Activated CD8-positive, alpha-beta T cell treated with anti-CD3 and anti-CD28 coated beads, Interleukin-2, amount 10 ng/mL, durations not matched to agents 7 days and 5 days (primary cell): ENCODE measurements around the gene CCNT1. TPM values are rescaled to one million over a fixed set of nuclear protein-coding genes. Genes with fewer than 3 reads are reported as not detected.
A peak's percentile ranks its signal among the peaks of the same experiment; 100 is the strongest.
"Not testable (repeated sequence)": the region's sequence is repeated elsewhere in the genome, so short reads cannot be mapped to it uniquely, and the experiment has no call there.

Experiments
- ATAC-seq: fragments of 150-1000 bp; cut with Tn5 transposase; one replicate; pipeline ENCODE4 v1.10.0; 2021; ENCODE audit warnings: moderate library complexity
- CTCF ChIA-PET: fragments of 350-600 bp; sonication (Branson Sonifier 250); formaldehyde crosslinking; loops from one replicate; lab custom pipeline; 2021; ENCODE audit warnings: antibody characterized with exemption; lab: Charles Lee
- POLR2A ChIA-PET: fragments of 350-600 bp; sonication (Branson Sonifier 250); formaldehyde crosslinking; loops from one replicate; lab custom pipeline; 2021; ENCODE audit warnings: antibody characterized with exemption; lab: Charles Lee
- DNase-seq: peaks from one replicate; pipeline ENCODE4 v3.0.0-alpha.2; 2020
- H3K27ac Mint-ChIP-seq: one replicate; pipeline ENCODE4 v1.8.0; 2021; ENCODE audit warnings: mild to moderate bottlenecking, mixed read lengths
- H3K27me3 Mint-ChIP-seq: one replicate; pipeline ENCODE4 v1.8.0; 2021; ENCODE audit warnings: low read depth, mixed read lengths
- H3K36me3 Mint-ChIP-seq: one replicate; pipeline ENCODE4 v1.8.0; 2021; ENCODE audit warnings: low read depth, mixed read lengths
- H3K4me1 Mint-ChIP-seq: one replicate; pipeline ENCODE4 v1.8.0; 2021; ENCODE audit warnings: low read depth, mixed read lengths
- H3K4me3 Mint-ChIP-seq: one replicate; pipeline ENCODE4 v1.8.0; 2021; ENCODE audit warnings: mild to moderate bottlenecking, mixed read lengths
- H3K9me3 Mint-ChIP-seq: one replicate; pipeline ENCODE4 v1.8.0; 2022; ENCODE audit warnings: mixed read lengths; ENCODE audit not compliant: insufficient read depth
- total RNA-seq, 2 experiments: library from RNA; stranded (reverse); gene quantifications; one replicate each; pipeline ENCODE4 v1.2.3, GENCODE V29; 2021

CCNT1 gene
- total RNA-seq, 2 experiments from 2014 or later, result 45.1 to 50.6 TPM

DNA sequence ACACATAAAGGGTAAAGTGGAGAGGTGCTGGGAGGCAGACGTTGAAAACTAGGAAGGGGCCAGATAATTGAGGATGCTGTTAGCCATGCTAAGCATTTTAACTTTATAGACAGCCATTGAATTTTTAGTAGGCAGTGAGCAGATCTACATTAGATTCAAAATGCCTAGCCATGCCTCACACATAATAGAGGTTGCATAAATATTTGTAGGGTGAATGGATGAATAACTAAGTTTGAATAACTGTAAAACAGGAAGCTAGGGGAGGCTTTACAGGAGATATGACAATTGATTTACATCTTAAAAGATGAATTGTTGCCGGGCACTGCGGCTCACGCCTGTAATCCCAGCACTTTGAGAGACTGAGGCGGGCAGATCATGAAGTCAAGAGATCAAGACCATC is 12.3 kb upstream of the CCNT1 start:
- CTCF ChIA-PET, result no interaction called here
- Mint-ChIP-seq H3K27me3 (peaks cover 10% of the 10 kb centered on the region), H3K4me3 (no peak overlapping the region), H3K36me3 (no peaks in the 10 kb centered on the region), H3K9me3 (no peaks in the 10 kb centered on the region), H3K4me1 (no peaks in the 10 kb centered on the region), H3K27ac (no peak overlapping the region)
- POLR2A ChIA-PET, result no interaction called here
- DNase-seq (no peak), ATAC-seq (no peak)

DNA sequence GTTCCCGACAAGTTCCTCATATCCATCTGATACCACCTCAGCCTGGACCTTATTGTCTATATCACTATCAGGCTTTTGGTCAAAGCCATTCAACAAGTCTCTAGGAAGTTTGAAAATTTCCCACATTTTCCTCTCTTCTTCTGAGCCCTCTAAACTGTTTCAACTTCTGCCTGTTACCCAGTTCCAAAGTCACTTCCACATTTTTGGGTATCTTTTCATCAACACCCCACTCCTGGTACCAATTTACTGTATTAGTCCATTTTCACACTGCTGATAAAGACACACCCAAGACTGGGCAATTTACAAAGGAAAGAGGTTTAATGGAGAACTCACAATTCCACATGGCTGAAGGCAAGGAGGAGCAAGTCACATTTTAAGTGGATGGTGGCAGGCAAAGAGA is 4.2 kb upstream of the CCNT1 start:
- H3K27me3 Mint-ChIP-seq, H3K27ac Mint-ChIP-seq, DNase-seq, H3K4me1 Mint-ChIP-seq, ATAC-seq, CTCF ChIA-PET, POLR2A ChIA-PET, H3K4me3 Mint-ChIP-seq: not testable (repeated sequence)
- Mint-ChIP-seq H3K36me3 (peaks cover 29% of the 10 kb centered on the region), H3K9me3 (peaks cover 19% of the 10 kb centered on the region)

DNA sequence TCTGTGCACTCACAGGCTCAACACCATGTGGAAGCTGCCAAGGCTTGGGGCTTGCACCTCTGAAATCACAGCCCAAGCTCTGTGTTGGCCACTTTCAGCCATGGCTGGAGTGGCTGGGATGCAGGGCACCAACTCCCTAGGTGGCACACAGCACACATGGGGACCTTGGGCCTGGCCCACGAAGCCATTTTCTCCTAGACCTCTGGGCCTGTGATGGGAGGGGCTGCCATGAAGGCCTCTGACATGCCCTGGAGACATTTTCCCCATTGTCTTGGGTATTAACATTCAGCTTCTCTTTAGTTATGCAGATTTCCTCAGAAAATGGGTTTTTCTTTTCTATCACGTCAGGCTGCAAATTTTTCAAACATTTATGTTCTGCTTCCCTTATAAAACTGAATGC is 3.7 kb upstream of the CCNT1 start:
- H3K27me3 Mint-ChIP-seq, H3K4me1 Mint-ChIP-seq, H3K4me3 Mint-ChIP-seq, CTCF ChIA-PET, POLR2A ChIA-PET, DNase-seq, ATAC-seq, H3K27ac Mint-ChIP-seq: not testable (repeated sequence)
- H3K9me3 Mint-ChIP-seq, result peaks cover 19% of the 10 kb centered on the region
- peaks cover 31% of the 10 kb centered on the region for H3K36me3 Mint-ChIP-seq

DNA sequence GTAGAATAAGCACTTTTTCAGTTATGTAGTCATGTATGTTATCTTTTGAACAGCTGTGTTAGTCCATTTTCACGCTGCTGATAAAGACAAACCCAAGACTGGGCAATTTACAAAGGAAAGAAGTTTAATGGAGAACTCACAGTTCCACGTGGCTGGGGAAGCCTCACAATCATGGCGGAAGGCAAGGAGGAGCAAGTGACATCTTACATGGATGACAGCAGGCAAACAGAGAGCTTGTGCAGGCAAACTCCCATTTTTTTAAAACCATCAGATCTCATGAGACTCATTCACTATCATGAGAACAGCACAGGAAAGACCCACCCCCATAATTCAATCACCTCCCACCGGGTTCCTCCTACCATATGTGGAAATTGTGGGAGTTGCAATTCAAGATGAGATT is 2.5 kb upstream of the CCNT1 start:
- DNase-seq, ATAC-seq, H3K4me3 Mint-ChIP-seq, H3K27me3 Mint-ChIP-seq, H3K27ac Mint-ChIP-seq, CTCF ChIA-PET: not testable (repeated sequence)
- peaks cover 42% of the 10 kb centered on the region for H3K36me3 Mint-ChIP-seq
- H3K4me1 Mint-ChIP-seq, result peaks cover 21% of the 10 kb centered on the region
- POLR2A ChIA-PET, result interaction anchor here (1.3 kb wide), 1 partner anchor 37 kb away, joined by 4 read pairs; the partner anchor contains the start of gene KANSL2
- H3K9me3 Mint-ChIP-seq, result peaks cover 19% of the 10 kb centered on the region

DNA sequence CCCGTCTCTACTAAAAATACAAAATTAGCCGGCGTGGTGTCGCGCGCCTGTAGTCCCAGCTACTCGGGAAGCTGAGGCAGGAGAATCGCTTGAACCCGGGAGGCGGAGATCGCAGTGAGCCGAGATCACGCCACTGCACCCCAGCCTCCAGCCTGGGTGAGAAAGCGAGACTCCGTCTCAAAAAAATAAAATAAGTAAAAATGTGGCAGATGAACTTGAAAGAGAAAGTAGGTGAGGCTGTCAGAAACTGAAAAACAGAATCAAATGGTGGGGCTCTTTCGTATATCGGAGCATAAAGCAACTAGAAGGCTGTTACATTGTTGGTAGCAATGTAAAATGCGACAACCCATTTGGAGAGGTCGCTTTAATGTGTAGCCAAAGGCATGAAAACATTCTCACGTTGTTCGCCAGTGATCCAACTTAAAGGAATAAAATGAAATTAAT is 767 bp upstream of the CCNT1 start:
- Mint-ChIP-seq H3K4me3 (peak overlapping the region; percentile 91), H3K27ac (peak overlapping the region; percentile 96), H3K4me1 (peaks cover 30% of the 10 kb centered on the region), H3K9me3 (peaks cover 19% of the 10 kb centered on the region), H3K27me3 (no peaks in the 10 kb centered on the region), H3K36me3 (peaks cover 54% of the 10 kb centered on the region)
- ChIA-PET CTCF (interaction anchor here (1.0 to 1.1 kb wide), 2 partner anchors 36 to 98 kb away, joined by 3 read pairs; no protein-coding TSS in a partner anchor), POLR2A (interaction anchor here (0.8 kb wide), 1 partner anchor 35 kb away, joined by 4 read pairs; the partner anchor contains the start of gene KANSL2)
- DNase-seq (no peak), ATAC-seq (peak; percentile 0)

DNA sequence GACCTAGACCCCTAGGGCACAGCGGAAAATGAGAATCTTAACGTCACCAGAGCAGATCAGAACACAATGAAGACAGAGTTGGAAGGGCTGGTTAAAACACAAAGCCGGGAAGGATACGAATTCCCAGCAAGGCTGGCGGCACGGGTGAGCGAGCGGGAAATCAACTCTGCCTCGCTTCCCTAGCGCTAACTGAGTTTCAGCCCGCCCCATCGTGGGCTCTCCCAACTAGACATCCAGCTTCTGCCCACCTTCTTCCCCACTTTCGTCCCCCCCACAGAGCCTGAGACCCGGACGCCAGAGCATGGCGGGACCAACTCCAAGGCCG is 377 bp downstream of the CCNT1 start:
- Mint-ChIP-seq H3K4me1 (peaks cover 30% of the 10 kb centered on the region), H3K27me3 (no peaks in the 10 kb centered on the region), H3K36me3 (peaks cover 62% of the 10 kb centered on the region), H3K4me3 (peak overlapping the region; percentile 91), H3K27ac (peak overlapping the region; percentile 96), H3K9me3 (peaks cover 18% of the 10 kb centered on the region)
- ATAC-seq (no peak), DNase-seq (no peak)
- CTCF ChIA-PET, result interaction anchor here (0.9 kb wide), 1 partner anchor 99 kb away, joined by 3 read pairs; no protein-coding TSS in a partner anchor
- POLR2A ChIA-PET, result interaction anchor here (0.6 to 1.4 kb wide), 7 partner anchors 11 to 1343 kb away, joined by 3 to 6 read pairs (median 3); a partner anchor contains a TSS

DNA sequence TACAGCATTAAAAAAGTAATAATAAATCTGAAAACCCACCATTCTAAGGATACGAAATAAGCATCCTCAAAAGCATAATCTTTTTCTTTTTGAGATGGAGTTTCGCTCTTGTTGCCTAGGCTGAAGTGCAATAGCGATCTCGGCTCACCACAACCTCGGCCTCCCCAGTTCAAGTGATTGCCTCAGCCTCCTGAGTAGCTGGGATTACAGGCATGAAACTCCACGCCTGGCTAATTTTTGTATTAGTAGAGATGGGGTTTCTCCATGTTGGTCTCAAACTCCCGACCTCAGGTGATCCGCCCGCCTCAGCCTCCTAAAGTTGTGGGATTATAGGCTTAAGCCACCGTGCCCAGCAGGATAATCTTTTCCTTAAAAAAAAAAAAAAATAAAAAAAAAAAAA is 4.3 kb downstream of the CCNT1 start:
- DNase-seq (no peak), ATAC-seq (no peak)
- Mint-ChIP-seq H3K4me1 (peaks cover 38% of the 10 kb centered on the region), H3K27ac (no peak overlapping the region), H3K9me3 (no peaks in the 10 kb centered on the region), H3K4me3 (no peak overlapping the region), H3K27me3 (no peaks in the 10 kb centered on the region), H3K36me3 (peaks cover 52% of the 10 kb centered on the region)
- ChIA-PET CTCF (interaction anchor here (2.5 kb wide), 1 partner anchor 103 kb away, joined by 6 read pairs; no protein-coding TSS in a partner anchor), POLR2A (no interaction called here)

DNA sequence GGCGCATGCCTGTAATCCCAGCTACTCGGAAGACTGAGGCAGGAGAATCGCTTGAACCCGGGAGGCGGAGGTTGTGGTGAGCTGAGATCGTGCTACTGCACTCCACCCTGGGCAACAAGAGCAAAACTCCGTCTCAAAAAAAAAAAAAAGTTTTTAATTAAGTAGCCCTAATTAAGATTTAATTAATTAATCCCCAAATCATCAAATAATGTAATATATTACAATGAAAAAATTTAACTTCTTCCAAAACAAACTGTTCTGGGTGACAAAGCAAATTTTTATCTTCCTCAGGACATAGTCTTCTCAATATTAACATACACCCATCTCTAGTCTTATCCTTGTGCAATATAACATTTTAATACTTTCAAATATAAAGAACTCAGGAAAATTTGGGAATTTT is 17.7 kb downstream of the CCNT1 start:
- ATAC-seq, CTCF ChIA-PET, DNase-seq, H3K27me3 Mint-ChIP-seq, H3K4me3 Mint-ChIP-seq, H3K9me3 Mint-ChIP-seq, POLR2A ChIA-PET, H3K27ac Mint-ChIP-seq, H3K4me1 Mint-ChIP-seq: not testable (repeated sequence)
- peaks cover 50% of the 10 kb centered on the region for H3K36me3 Mint-ChIP-seq

DNA sequence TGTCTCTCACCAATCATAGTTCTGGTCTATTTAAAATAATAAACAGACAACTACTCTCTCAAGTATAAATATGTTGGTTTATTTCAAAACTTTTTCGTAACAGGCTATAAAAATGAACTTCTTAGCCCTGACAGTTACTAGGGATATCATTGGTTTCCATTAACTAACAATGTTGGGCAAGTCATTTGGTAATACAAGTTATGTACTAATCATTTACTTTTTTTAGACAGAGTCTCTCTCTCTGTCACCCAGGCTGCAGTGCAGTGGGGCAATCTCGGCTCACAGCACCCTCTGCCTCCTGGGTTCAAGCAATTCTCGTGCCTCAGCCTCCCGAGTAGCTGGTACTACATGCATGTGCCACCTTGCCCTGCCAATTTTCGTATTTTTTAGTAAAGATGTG is 19.9 kb downstream of the CCNT1 start:
- H3K27me3 Mint-ChIP-seq, result no peaks in the 10 kb centered on the region
- H3K36me3 Mint-ChIP-seq, result peaks cover 60% of the 10 kb centered on the region

DNA sequence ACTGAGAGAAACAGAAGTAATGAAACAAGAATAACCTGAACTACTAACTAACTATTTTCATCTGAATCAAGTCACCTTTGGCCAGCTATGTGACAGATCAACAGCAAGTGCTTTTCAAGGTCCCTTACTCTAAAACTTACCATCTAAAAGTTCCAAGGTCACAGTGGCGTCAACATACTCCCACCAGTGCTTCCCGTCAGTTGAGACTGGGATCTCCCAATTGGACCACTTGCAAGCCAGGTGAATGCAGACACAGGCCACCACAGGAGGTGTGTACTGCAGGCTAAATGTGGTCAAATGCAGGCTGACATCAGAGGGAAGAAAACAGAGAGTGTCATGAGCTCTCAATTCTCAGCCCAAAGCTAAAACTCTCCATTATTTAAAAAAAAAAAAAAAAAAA is 20.6 kb downstream of the CCNT1 start:
- CTCF ChIA-PET, result no interaction called here
- H3K36me3 Mint-ChIP-seq, result peaks cover 62% of the 10 kb centered on the region
- H3K27ac Mint-ChIP-seq, result no peak overlapping the region

More for the DNA sequence above, 19.9 kb downstream of the CCNT1 start:
- Mint-ChIP-seq H3K27ac (no peak overlapping the region), H3K9me3 (no peaks in the 10 kb centered on the region), H3K4me1 (peaks cover 7% of the 10 kb centered on the region), H3K4me3 (no peak overlapping the region)
- ChIA-PET CTCF (no interaction called here), POLR2A (no interaction called here)
- DNase-seq (no peak), ATAC-seq (no peak)

DNA sequence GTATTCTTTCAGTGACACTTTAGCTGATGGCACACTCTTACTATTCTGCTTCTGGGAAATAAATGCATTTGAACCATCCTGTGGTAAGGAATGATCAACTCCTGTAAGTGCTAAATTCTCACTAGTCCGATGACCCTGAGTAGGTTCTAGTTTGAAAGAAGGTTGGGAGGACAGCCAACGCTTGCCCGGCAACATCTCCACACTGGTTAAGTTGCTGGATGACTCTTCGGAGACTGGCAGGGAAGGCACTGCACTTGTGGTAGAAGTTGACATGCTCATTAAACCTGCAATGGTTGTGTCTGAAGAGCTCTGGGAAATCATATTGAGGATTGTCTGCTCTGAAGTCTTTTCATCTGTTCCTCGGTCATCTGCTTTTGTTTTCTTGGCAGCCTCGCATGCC is 22.5 kb downstream of the CCNT1 start:
- ATAC-seq, result no peak
- H3K4me1 Mint-ChIP-seq, result peaks cover 10% of the 10 kb centered on the region
- H3K9me3 Mint-ChIP-seq, result no peaks in the 10 kb centered on the region
- H3K27ac Mint-ChIP-seq, result no peak overlapping the region
- POLR2A ChIA-PET, result no interaction called here
- no peaks in the 10 kb centered on the region for H3K27me3 Mint-ChIP-seq
- H3K4me3 Mint-ChIP-seq, result no peak overlapping the region
- CTCF ChIA-PET, result no interaction called here
- no peak for DNase-seq
- H3K36me3 Mint-ChIP-seq, result peaks cover 66% of the 10 kb centered on the region

More for the DNA sequence above, 20.6 kb downstream of the CCNT1 start:
- POLR2A ChIA-PET, result no interaction called here
- DNase-seq (no peak), ATAC-seq (no peak)
- Mint-ChIP-seq H3K27me3 (no peaks in the 10 kb centered on the region), H3K4me3 (no peak overlapping the region), H3K9me3 (no peaks in the 10 kb centered on the region), H3K4me1 (peaks cover 11% of the 10 kb centered on the region)

DNA sequence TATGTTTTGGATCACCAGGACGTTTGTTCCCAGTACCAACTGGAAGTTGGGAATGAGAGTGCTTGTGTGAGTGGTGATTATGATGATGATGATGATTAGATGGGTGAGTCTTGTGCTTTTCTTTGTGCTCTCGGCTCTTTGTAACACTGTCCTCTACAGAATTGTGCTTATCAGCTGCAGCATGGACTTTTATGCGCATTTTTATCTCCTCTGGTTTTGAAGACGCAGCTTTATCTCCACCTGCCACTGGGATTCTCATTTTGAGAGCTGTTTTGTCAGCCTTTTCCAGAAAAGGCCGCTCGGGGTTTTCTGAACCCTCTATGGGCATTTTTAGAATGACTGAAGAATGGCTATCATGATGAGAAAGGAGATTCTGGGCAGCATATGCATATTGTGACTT is 22.9 kb downstream of the CCNT1 start:
- DNase-seq (no peak), ATAC-seq (no peak)
- Mint-ChIP-seq H3K4me3 (no peak overlapping the region), H3K9me3 (no peaks in the 10 kb centered on the region), H3K4me1 (peaks cover 12% of the 10 kb centered on the region), H3K27ac (no peak overlapping the region), H3K27me3 (no peaks in the 10 kb centered on the region), H3K36me3 (peaks cover 69% of the 10 kb centered on the region)
- ChIA-PET POLR2A (no interaction called here), CTCF (no interaction called here)
